GM19324 (cell line): ENCODE measurements around the gene TMPO.
"Not testable (repeated sequence)": the region's sequence is repeated elsewhere in the genome, so short reads cannot be mapped to it uniquely, and the experiment has no call there.

Source experiments
- ATAC-seq: cut with Tn5 transposase; IDR thresholded peaks from one replicate; pipeline ENCODE4 v1.9.1; 2021; ENCODE audit warnings: mild to moderate bottlenecking, moderate library complexity; ENCODE audit not compliant: unreplicated experiment, low FRiP score

TMPO gene

GRCh38 chr12:98576795-98577194 lies 61.4 kb downstream of the TMPO start:
- ATAC-seq, result not testable (repeated sequence)

DNA sequence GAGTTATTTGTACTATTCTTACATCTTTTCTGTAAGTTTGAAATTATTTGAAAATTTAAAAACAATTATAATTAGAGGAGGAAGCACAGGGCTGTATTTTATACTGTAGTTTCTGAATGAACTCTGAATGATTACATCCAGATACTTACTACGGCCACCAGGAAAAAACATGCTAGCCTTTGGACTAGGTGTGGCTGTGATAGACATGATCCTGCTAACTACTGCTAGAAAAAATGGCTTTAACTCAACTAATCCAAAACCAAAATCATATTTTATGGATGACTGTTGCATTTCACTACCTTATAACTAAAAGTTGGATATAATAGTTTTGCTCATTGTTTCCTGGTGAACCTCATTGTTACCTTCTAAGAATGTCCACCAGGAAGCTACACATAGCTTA lies 63.0 kb downstream of the TMPO start:
- ATAC-seq, result no peak

DNA sequence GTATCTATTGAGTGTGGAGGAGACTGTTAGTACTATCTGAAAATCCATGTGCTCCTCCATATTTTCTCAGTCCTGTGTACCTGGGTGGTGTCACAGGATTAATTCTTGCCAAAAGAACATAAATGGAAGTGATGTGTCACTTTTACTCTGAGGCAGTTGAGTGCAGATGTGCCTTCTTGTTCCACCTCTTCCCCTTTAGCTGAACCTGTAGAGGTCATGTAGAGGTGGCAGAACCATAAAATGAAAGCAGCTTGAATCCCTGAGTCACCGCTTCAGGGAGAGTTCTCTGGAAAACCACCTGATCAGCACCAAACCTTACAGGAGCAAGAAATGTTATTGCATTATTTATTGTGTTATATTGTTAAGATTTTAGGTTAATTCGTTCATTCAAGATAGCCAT lies 63.4 kb downstream of the TMPO start:
- no peak for ATAC-seq

GRCh38 chr12:98579347-98579746 lies 64.0 kb downstream of the TMPO start:
- no peak for ATAC-seq

DNA sequence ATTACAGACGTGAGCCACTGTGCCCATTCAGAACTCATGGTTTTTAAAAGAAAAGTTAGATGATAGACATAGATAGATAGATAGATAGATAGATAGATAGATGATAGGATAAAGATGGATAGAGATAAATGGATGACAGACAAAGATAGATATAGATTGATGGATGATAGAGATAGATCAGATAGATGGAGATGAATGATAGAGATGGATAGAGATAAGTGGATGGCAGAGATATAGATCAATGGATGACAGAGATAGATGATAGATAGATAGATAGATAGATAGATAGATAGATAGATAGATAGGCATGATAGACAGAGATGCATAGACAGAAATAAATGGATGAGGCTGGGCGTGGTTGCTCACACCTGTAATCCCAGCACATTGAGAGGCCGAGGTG lies 64.4 kb downstream of the TMPO start:
- no peak for ATAC-seq

DNA sequence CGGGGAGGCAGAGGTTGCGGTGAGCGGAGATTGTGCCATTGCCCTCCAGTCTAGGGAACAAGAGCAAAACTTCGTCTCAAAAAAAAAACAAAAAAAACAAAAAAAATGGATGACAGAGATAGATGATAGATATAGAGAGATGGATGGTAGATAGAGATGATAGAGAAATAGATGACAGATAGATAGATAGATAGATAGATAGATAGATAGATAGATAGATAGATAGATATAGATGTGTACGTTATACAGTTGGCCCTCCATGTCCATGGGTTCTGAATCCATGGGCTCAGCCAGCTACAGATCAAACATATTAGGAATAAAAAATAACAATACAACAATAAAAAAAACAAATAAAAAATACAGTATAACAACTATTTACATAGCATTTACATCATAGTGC lies 65.3 kb downstream of the TMPO start:
- ATAC-seq, result no peak

DNA sequence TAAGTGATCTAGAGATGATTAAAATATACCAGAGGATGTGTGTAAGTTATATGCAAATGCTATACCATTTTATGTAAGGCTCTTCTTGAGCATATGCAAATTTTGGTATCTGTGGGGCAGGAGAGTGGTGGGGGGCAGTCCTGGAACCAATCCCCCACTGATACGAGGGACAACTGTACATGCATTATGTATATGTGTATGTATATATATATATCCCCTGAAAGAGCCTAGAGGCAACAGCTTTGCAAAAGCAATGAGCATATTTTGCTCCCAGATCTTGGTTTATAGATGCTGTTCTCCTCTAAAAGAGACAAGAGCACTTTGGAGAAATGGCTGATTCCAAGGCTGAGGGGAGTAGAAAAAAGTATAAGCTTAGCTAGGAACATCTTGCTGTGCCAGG lies 65.7 kb downstream of the TMPO start:
- no peak for ATAC-seq

DNA sequence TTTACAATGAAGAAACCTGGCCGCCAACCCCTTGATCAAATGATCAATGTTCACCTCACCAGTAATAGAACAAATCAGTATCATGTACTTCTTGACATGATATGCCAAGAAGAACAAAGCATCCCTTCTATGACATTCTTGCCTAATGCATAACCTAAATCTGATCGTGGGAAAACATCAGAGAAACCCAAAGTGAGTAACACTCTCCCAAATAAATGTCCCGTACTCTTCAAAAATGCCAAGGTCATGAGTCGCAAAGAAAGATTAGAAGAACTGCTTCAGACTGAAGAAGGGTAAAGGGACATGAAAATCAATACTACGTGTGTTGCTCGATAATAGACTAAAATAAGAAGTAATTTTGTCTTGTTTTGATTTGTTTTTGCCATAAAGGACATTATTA lies 66.7 kb downstream of the TMPO start:
- no peak for ATAC-seq

DNA sequence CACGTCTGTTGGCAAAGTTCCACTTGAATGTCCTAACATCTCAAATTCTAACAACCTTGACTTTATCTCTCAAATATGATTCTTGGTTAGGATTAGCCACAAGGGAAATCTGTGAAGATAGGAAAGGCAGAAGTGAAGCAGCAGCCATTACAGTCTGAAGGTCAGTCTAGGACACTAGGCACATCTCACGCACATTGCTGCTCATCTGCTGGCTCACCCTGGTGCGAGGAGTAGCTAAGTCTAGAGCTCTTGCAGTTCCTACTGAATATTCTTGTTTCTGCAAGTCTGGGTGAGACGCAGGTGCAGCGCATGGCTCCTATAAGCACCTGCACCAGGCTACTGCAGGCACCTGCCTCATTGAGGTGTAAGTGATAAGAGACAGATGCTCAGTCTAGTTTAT lies 71.7 kb downstream of the TMPO start:
- no peak for ATAC-seq

DNA sequence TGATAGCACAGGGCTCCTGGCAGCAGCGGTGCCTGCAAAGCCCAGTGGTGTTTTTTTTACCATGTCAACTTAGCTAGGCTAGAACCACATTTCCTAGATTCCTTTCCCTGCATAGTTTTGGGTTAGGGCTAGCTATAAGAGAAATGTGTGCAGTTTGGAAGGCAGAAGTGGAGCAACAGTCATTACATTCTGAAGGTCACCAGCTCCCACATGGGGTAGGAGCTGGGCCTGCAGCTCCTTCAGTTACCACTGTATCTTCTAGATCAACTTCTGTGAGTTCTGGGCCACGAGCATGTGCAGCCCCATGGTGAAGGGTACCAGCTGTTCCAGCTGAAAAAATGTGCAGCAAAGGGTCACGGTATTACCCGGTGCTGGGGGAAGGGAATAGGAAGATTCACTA lies 75.8 kb downstream of the TMPO start:
- no peak for ATAC-seq

DNA sequence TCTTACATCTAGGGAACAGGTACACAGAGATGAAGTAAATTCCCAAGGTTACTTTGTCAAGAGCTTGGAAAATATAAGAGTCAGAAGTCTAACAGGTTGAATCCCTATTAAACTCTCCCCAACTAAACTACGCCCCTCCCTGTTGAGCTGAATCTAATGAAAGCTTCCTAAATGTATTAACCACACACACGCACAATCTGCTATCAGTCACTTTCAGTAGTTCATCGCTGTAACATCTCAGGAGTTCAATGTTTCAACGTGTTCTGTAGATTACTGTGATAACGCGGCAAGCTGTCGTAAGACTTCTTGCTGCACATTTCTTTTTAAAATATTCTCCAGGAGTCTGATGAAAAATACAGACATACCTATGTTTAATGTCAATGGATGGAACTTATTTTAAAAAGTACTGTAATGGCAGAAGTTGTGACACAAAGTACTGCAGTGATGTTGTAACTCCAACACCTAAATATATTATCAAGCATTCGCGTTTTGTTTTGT lies 77.5 kb downstream of the TMPO start:
- no peak for ATAC-seq

- ATAC-seq, result peak; percentile 100
These were observed 78.1 kb downstream of the TMPO start, which contains the start of gene SLC25A3 for GRCh38 chr12:98593351-98594049. SLC25A3 (plus strand) TSS chr12:98593686; CDS start chr12:98593979, 293 bp downstream.

DNA sequence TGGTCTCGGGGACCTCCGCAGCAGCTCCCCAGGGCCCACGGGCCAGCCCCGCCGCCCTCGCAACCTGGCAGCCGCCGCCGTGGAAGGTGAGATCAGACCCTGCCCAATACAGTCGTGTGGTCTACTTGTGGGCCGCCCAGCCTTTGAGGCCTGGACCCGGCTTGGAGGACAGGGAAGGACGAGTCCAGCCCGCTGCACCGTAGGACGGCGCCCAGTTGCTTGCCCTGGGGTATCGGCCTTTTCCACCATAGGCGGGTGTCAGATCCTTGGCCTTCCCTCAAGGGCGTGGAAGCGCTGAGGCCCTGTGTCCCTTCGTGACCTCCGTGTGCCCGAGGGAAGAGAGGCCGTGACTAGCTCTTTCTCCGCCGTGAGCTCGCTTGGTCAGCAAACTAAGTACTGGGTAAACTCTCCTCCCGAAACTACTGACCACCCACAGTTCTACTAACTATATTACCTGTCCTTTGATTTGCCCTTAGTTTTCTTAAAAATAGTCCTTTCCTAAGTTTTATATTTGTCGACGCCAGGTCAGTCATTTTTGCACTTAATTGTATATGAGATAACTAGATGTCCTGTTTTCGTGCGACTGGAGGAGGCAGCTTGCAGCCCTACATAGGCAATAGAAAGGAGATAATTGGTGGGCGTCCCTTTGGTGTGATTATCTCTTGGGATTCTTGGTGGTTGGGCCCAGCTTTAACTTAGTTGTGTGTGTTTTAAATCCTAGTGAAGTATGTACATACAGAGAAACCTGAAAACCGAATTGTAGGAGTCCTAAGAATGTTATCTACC lies 78.9 kb downstream of the TMPO start:
- peak; percentile 12 for ATAC-seq

DNA sequence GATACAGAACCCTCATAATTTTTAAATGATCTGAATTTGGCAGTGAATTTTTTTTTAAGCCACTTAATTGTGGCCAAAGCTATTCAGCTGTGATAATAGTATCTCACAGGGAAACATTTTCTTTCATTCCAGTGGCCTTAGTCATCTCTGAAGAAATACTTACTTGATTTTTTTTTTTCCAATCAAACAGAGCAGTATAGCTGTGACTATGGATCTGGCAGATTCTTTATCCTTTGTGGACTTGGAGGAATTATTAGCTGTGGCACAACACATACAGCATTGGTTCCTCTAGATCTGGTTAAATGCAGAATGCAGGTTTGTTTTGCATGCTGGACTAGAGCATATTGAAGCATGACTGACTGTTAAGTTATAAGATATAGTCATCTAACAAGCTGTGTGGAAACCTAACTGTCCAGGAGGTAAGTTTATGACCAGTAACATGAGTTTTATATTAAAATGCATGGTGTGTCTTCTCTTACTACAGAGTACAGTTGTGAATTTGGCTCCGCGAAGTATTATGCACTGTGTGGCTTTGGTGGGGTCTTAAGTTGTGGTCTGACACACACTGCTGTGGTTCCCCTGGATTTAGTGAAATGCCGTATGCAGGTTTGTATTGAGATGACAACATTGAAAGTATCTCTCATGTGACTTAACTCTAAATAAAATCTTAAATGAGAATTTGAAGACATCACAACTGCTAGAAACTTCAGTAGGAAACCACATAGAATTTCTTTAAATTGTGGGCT lies 80.0 kb downstream of the TMPO start:
- ATAC-seq, result no peak

DNA sequence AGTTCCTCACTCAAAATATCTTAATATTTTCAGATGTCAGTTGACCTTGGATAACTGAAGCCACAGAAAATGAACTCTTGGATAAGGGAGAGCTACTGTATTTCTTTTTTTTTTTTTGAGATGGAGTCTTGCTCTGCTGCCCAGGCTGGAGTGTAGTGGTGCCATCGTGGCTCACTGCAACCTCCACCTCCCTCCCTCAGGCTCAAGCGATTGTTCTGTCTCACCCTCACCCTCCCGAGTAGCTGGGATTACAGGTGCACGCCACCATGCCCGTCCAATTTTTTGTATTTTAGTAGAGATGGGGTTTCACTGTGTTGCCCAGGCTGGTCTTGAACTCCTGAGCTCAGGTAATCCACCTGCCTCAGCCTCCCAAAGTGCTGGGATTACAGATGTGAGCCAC lies 81.9 kb downstream of the TMPO start:
- ATAC-seq, result not testable (repeated sequence)
